Heart right ventricle (tissue), 16 donors: ENCODE results near the gene SELENOW. TPM values are rescaled to one million over a fixed set of nuclear protein-coding genes. Genes with fewer than 3 reads are reported as not detected.
"Not testable (repeated sequence)": the region's sequence is repeated elsewhere in the genome, so short reads cannot be mapped to it uniquely, and the experiment has no call there.

Source experiments
- ATAC-seq, 8 donors: fragments of 200-7000 bp; cut with Tn5 transposase; one replicate each; pipeline ENCODE4 v1.9.1; 2020; ENCODE audit warnings: mild to moderate bottlenecking in 8 of 8, moderate library complexity in 8 of 8, moderate number of reproducible peaks in 1 of 8
- DNase-seq, 2 donors: peaks; one replicate each; pipeline ENCODE4 v3.0.0-alpha.2; 2020
- H3K27ac ChIP-seq, 10 donors: fragments of 200-600 bp; sonication (generic) in 2 of 10; one replicate each; pipeline versions ENCODE4 v1.5.0 to v1.8.0; 2020 to 2022; ENCODE audit warnings: mild to moderate bottlenecking in 3 of 10
- H3K27me3 ChIP-seq, 7 donors: fragments of 200-600 bp; one replicate each; pipeline ENCODE4 v1.8.0; 2021 to 2022; ENCODE audit warnings: mild to moderate bottlenecking in 2 of 7
- H3K36me3 ChIP-seq, 9 donors: fragments of 200-600 bp; sonication (generic) in 1 of 9; one replicate each; pipeline versions ENCODE4 v1.5.0 to v1.8.0; 2020 to 2022; ENCODE audit warnings: mild to moderate bottlenecking in 2 of 9
- H3K4me1 ChIP-seq, 9 donors: fragments of 200-600 bp; sonication (generic) in 1 of 9; one replicate each; pipeline versions ENCODE4 v1.5.0 to v1.8.0; 2020 to 2022; ENCODE audit warnings: mild to moderate bottlenecking in 4 of 9
- H3K4me3 ChIP-seq, 10 donors: fragments of 200-600 bp; sonication (generic) in 2 of 10; one replicate each; pipeline versions ENCODE4 v1.5.0 to v1.8.0; 2020 to 2022; ENCODE audit warnings: mild to moderate bottlenecking in 7 of 10, moderate library complexity in 2 of 10
- H3K9me3 ChIP-seq, 11 donors: fragments of 200-600 bp in 10 of 11; sonication (generic) in 2 of 11; one replicate each; pipeline versions ENCODE4 v1.5.0 to v1.8.0; 2013 to 2022; ENCODE audit warnings: mild to moderate bottlenecking in 2 of 11, control low read depth in 1 of 11, moderate library complexity in 1 of 11
- CTCF ChIP-seq, 9 donors: fragments of 200-600 bp; sonication (generic) in 2 of 9; IDR thresholded peaks; one replicate each; pipeline versions ENCODE4 v1.5.0 to v1.8.0; 2021 to 2022; ENCODE audit warnings: antibody characterized with exemption in 9 of 9, mild to moderate bottlenecking in 5 of 9, moderate library complexity in 1 of 9
- WGBS, 2 donors: extraction: QIAGEN DNeasy Blood & Tissue Kit; methylation state at CpG; one replicate each; pipeline ENCODE4 v1.1.7; 2013; ENCODE audit warnings: inconsistent platforms in 1 of 2; 5-methylcytosine and 5-hydroxymethylcytosine counted together
- intact Hi-C, 10 donors: fragments of 100-400 bp; cut with DNase I; formaldehyde crosslinking; loops; one replicate each; pipeline versions ENCODE4 v1.11.1 to v1.14.2; 2022
- polyA plus RNA-seq, 2 donors: library from polyadenylated mRNA; stranded (reverse); fragments of 200-250 nt; gene quantifications; one replicate each; pipeline ENCODE4 v1.2.3, GENCODE V29; 2013
- total RNA-seq, 10 donors: library from RNA; stranded (reverse); fragmentation: NEBNext Ultra II Directional in 3 of 10; extraction: Animal tissue kit (Norgen Biotek cat#: 25700) in 3 of 10; gene quantifications; one replicate each; pipeline versions ENCODE4 v1.2.1 to v1.2.4, GENCODE V29; 2021 to 2023
- donor health status: Arrhythmogenic right ventricular cardiomyopathy.
- donor health status: ischemic (EF 13 %, LVEDD 7.1; RV severe dilation, severe dysfunction).
- donor health status: healthy with polysubstance abuse.
- donor health status: DM: no; HTN: yes; CAD: no.
- donor health status: DM: no; HTN: no; CAD: no.
- donor health status: ischemic (EF 25% LVEDD 6.9; RV normal size, moderate dysfunction).
- donor health status: ischemic (EF 25% LVEDD 5.7; RV mildly dilated, moderate dysfunction).
- donor health status: healthy.
- donor health status: DM: yes; HTN: yes; CAD: no.
- donor health status: Ischemic cardiomyopathy.
- donor health status: ischemic (EF 35%, LVEDD 5.7; RV mildly dilated, moderate dysfunction).
- donor health status: nonischemic (EF 11% LVEDD 7.7; RV severe dilation, severe dysfunction).
- donor health status: DM: yes; HTN: yes; CAD: no.
- donor health status: PGD.
- donor health status: ischemic (EF 29% LVEDD 5.4; RV normal size, mild dysfunction).
- donor health status: nonischemic (EF 23%, LVEDD 6.1; RV moderate dilation, normal function).

Gene SELENOW
- total and polyA plus RNA-seq, 12 donors = 711 to 1,774 (median 1,009) TPM

DNA sequence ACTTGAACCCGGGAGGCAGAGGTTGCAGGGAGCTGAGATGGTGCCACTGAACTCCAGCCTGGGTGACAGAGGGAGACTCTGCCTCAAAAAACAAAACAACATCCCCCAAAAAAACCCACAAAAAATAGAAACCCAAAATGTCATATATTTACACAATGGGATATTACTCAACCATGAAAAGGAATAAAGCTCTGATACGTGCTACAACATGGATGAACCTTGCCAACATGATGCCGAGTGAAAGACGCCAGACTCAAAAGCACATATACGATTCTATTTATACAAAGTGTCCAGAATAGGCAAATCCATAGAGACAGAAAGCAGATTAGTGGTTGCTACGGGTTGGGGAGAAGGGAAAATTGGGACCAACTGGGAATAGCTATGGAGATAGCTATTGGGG lies 27.9 kb downstream of the SELENOW start:
- Histone ChIP-seq H3K9me3 (peaks cover 0 to 1% (median 0%) of the 10 kb centered on the region in 11 donors), H3K27ac (no peak overlapping the region), H3K36me3 (no peaks in the 10 kb centered on the region), H3K4me3 (no peak overlapping the region), H3K4me1 (no peaks in the 10 kb centered on the region), H3K27me3 (no peaks in the 10 kb centered on the region)
- intact Hi-C loops = no loop called here
- DNase-seq = no peak
- TF ChIP-seq CTCF (IDR thresholded peaks at IDR 0.05) = no peak
- no peak for ATAC-seq
- 78 to 82% methylated on average over 6 of the region's 6 CpGs for WGBS, 2 donors

DNA sequence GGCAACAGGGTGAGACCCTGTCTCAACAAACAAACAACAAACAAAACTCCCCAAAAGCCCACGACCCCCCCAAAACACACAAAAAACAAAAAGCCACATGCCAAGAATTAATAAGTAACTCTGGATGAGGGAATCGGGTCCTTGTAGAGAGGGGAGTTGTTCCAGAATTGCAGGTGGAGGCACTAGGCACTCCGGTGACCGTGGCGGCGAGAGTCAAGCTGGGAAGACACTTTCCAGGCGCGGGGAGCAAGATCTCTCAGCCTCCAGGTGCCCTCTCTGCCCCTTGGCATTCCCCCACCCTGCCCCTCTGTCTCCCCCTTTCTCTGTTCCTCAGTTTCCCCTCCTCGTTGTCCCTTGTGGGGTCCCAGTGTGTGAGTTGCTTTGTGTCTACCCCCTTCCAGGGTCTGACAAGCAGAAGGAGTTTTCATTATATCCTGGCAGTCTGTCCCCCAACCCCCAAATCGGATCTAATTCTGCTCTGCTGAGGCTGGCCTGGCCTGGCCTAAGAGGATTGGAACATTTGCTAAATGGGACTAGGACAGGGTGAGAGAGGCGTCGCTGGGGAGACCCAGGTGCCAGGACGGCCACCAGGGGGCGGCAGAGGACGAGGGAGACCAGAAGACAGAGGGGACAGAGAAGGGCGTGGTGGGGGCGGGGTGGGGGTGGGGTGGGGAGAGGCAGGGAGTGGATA lies 34.9 kb downstream of the SELENOW start:
- 38 to 39% methylated on average over 17 of the region's 17 CpGs for WGBS, 2 donors
- intact Hi-C loops = loop anchor here in 3 of 10 donors (5.0 to 10.0 kb wide), 2 partner anchors 49 to 51 kb away; no protein-coding TSS in a partner anchor
- Histone ChIP-seq H3K4me3 (no peak overlapping the region), H3K9me3 (no peaks in the 10 kb centered on the region), H3K27ac (no peak overlapping the region), H3K27me3 (peaks cover 0 to 15% (median 4%) of the 10 kb centered on the region in 7 donors), H3K4me1 (no peaks in the 10 kb centered on the region), H3K36me3 (no peaks in the 10 kb centered on the region)
- peak; percentile 31 to 61 (median 56) for TF ChIP-seq CTCF (IDR thresholded peaks at IDR 0.05)
- DNase-seq = peak; percentile 65 to 77
- ATAC-seq = peak; percentile 51 to 86 (median 74)

GRCh38 chr19:47813995-47814328 lies 35.5 kb downstream of the SELENOW start:
- WGBS, 2 donors = 53% methylated on average over 7 of the region's 7 CpGs
- DNase-seq (no peak), ATAC-seq (no peak)
- H3K9me3 ChIP-seq = no peaks in the 10 kb centered on the region
- H3K36me3 ChIP-seq = no peaks in the 10 kb centered on the region
- intact Hi-C loops = loop anchor here in 3 of 10 donors (5.0 to 10.0 kb wide), 2 partner anchors 48 to 51 kb away; no protein-coding TSS in a partner anchor
- H3K4me3 ChIP-seq = no peak overlapping the region
- peaks cover 0 to 20% (median 6%) of the 10 kb centered on the region in 7 donors for H3K27me3 ChIP-seq
- no peaks in the 10 kb centered on the region for H3K4me1 ChIP-seq
- peak in 1 of 9 donors; percentile 0 for TF ChIP-seq CTCF (IDR thresholded peaks at IDR 0.05)
- H3K27ac ChIP-seq = no peak overlapping the region

- not testable (repeated sequence) for H3K9me3 ChIP-seq, ATAC-seq, H3K27ac ChIP-seq, H3K4me3 ChIP-seq, H3K4me1 ChIP-seq, DNase-seq, H3K36me3 ChIP-seq
- 91 to 93% methylated on average over 8 of the region's 8 CpGs for WGBS, 2 donors
- intact Hi-C loops = loop anchor here in 2 of 10 donors (10.0 kb wide), 1 partner anchor 49 kb away; no protein-coding TSS in a partner anchor
- peaks cover 0 to 41% (median 25%) of the 10 kb centered on the region in 7 donors for H3K27me3 ChIP-seq
These were observed 37.8 kb downstream of the SELENOW start for GRCh38 chr19:47816270-47816669.

DNA sequence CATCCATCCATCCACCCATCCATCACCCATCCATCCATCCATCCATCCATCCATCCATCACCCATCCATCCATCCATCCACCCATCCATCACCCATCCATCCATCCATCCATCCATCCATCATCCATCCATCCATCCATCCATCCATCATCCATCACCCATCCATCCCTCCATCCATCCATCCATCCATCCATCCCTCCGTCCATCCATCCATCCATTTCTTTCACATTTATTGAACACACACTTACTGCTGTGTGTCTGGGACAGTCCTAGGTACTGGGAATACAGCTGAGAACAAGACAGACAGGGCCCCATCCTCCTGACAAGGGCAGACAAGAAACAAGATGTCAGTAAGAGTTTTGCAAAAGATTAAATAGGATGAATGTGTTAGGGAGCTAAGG lies 39.7 kb downstream of the SELENOW start:
- not testable (repeated sequence) for H3K27ac ChIP-seq
- 100% methylated on average over 1 of the region's 1 CpG for WGBS, 2 donors

More for the DNA sequence above, 39.7 kb downstream of the SELENOW start:
- DNase-seq, H3K9me3 ChIP-seq, H3K4me3 ChIP-seq, H3K4me1 ChIP-seq, ATAC-seq, H3K36me3 ChIP-seq: not testable (repeated sequence)
- intact Hi-C loops = loop anchor here in 2 of 10 donors (10.0 kb wide), 1 partner anchor 47 kb away; no protein-coding TSS in a partner anchor
- peaks cover 0 to 56% (median 37%) of the 10 kb centered on the region in 7 donors for H3K27me3 ChIP-seq
